Right lung (tissue), 5 donors: ENCODE measurements around the gene ZNF318. TPM values are rescaled to one million over a fixed set of nuclear protein-coding genes. Genes with fewer than 3 reads are reported as not detected.

ENCODE experiments used
- polyA plus RNA-seq, 5 donors: library from polyadenylated mRNA; unstranded; fragments of 120-200 nt; gene quantifications; one replicate each; pipeline versions ENCODE4 v1.2.1 to v1.2.3, GENCODE V29; 2013; ENCODE audit warnings: inconsistent platforms in 1 of 5, low replicate concordance in 1 of 5; ENCODE audit not compliant: insufficient read length in 5 of 5, insufficient read depth in 1 of 5

Gene ZNF318
- polyA plus RNA-seq, 5 donors = 25.8 to 35.4 (median 31.6) TPM

Other genes starting within 250 kb of the ZNF318 start
- 10 to 100 TPM; 20.5 to 31.5 (median 27.1) TPM for gene SRF, start 198.4 kb downstream of the ZNF318 start, polyA plus RNA-seq
- gene CUL9, start 187.5 kb downstream of the ZNF318 start, polyA plus RNA-seq = 10 to 100 TPM; 32.2 to 40.3 (median 37.6) TPM
- 10 to 100 TPM; 21.3 to 44.9 (median 28.6) TPM for gene DNPH1, start 140.2 kb downstream of the ZNF318 start, polyA plus RNA-seq
- under 1 TPM; 0.27 to 0.87 (median 0.56) TPM for gene TTBK1, start 126.2 kb downstream of the ZNF318 start, polyA plus RNA-seq
- under 1 TPM in 4 of 5 donors, not detected in 1; 0.17 to 0.39 (median 0.24) TPM for gene SLC22A7, start 71.4 kb downstream of the ZNF318 start, polyA plus RNA-seq
- 1 to 10 TPM; 3.1 to 6.2 (median 3.9) TPM for gene CRIP3, start 60.8 kb downstream of the ZNF318 start, polyA plus RNA-seq
- 10 to 100 TPM; 19.7 to 29.2 (median 25.5) TPM for gene ABCC10, start 57.9 kb upstream of the ZNF318 start, polyA plus RNA-seq
- gene DLK2, start 85.9 kb upstream of the ZNF318 start, polyA plus RNA-seq = 1 to 10 TPM; 1.2 to 2.6 (median 1.8) TPM
- 10 to 100 TPM; 32.6 to 45.4 (median 42.9) TPM for gene TJAP1, start 107.9 kb upstream of the ZNF318 start, polyA plus RNA-seq
- gene LRRC73, start 140.7 kb upstream of the ZNF318 start, polyA plus RNA-seq = 1 to 10 TPM in 1 of 5 donors, under 1 TPM in 4; 0.20 to 1.0 (median 0.58) TPM
- gene YIPF3, start 147.3 kb upstream of the ZNF318 start, polyA plus RNA-seq = 100 to 1,000 TPM; 120 to 150 (median 135) TPM
- gene POLR1C, start 147.4 kb upstream of the ZNF318 start, polyA plus RNA-seq = 10 to 100 TPM; 33.8 to 37.9 (median 37.0) TPM
- gene XPO5, start 206.4 kb upstream of the ZNF318 start, polyA plus RNA-seq = 10 to 100 TPM; 35.9 to 43.0 (median 40.6) TPM
- gene POLH, start 206.5 kb upstream of the ZNF318 start, polyA plus RNA-seq = 10 to 100 TPM; 16.0 to 29.0 (median 22.4) TPM